GM23338 (cell line): ENCODE results near the gene FOXP2. TPM values are rescaled to one million over a fixed set of nuclear protein-coding genes. Genes with fewer than 3 reads are reported as not detected.

Experiments
- ATAC-seq: fragments of 200-7000 bp; cut with Tn5 transposase; 3 replicates; pipeline ENCODE4 v1.9.1; 2020
- DNase-seq: peaks from one replicate; pipeline ENCODE4 v3.0.0-alpha.2; 2015; ENCODE audit warnings: low spot score
- H2AFZ ChIP-seq: fragments of 200-600 bp; sonication (generic); 2 replicates; pipeline ENCODE4 v1.8.0; 2016; ENCODE audit warnings: antibody characterized with exemption, mild to moderate bottlenecking, moderate library complexity
- H3F3A ChIP-seq: fragments of 200-600 bp; sonication (generic); replicated peaks from 2 replicates; pipeline ENCODE4 v1.8.0; 2017; ENCODE audit warnings: antibody characterized with exemption, mixed run types, low read depth
- H3K27ac ChIP-seq: fragments of 200-600 bp; sonication (generic); 2 replicates; pipeline ENCODE4 v1.6.1; 2016; ENCODE audit warnings: low read depth
- H3K27me3 ChIP-seq: fragments of 200-600 bp; sonication (generic); 2 replicates; pipeline ENCODE4 v1.8.0; 2016; ENCODE audit warnings: mild to moderate bottlenecking, mixed run types, moderate library complexity; ENCODE audit not compliant: insufficient read depth
- H3K36me3 ChIP-seq: fragments of 200-600 bp; sonication (generic); 2 replicates; pipeline ENCODE4 v1.8.0; 2016; ENCODE audit warnings: mild to moderate bottlenecking; ENCODE audit not compliant: insufficient read depth
- H3K4me1 ChIP-seq: fragments of 200-600 bp; sonication (generic); 2 replicates; pipeline ENCODE4 v1.8.0; 2016; ENCODE audit warnings: mild to moderate bottlenecking, moderate library complexity; ENCODE audit not compliant: insufficient read depth
- H3K4me2 ChIP-seq: fragments of 200-600 bp; sonication (generic); 2 replicates; pipeline ENCODE4 v1.7.1; 2017; ENCODE audit warnings: mixed run types
- H3K4me3 ChIP-seq: fragments of 200-600 bp; sonication (generic); 2 replicates; pipeline ENCODE4 v1.6.1; 2016; ENCODE audit warnings: mixed run types
- H3K79me2 ChIP-seq: fragments of 200-600 bp; sonication (generic); replicated peaks from 2 replicates; pipeline ENCODE4 v1.8.0; 2017; ENCODE audit warnings: mild to moderate bottlenecking; ENCODE audit not compliant: insufficient read depth
- H3K9me2 ChIP-seq: fragments of 200-600 bp; sonication (generic); 2 replicates; pipeline ENCODE4 v1.8.0; 2017; ENCODE audit not compliant: insufficient read depth
- H4K20me1 ChIP-seq: fragments of 200-600 bp; sonication (generic); replicated peaks from 2 replicates; pipeline ENCODE4 v1.8.0; 2017; ENCODE audit warnings: mild to moderate bottlenecking; ENCODE audit not compliant: insufficient read depth
- H3K27ac Mint-ChIP-seq: 2 replicates; pipeline ENCODE4 v1.8.0; 2020; ENCODE audit warnings: inconsistent platforms, mild to moderate bottlenecking, moderate library complexity, mixed read lengths
- H3K27me3 Mint-ChIP-seq: 3 replicates; pipeline ENCODE4 v1.8.0; 2022; ENCODE audit warnings: low read depth, mild to moderate bottlenecking, moderate library complexity, mixed read lengths, inconsistent platforms; ENCODE audit not compliant: insufficient read depth, poor library complexity
- H3K36me3 Mint-ChIP-seq: 3 replicates; pipeline ENCODE4 v1.8.0; 2021; ENCODE audit warnings: low read depth, mild to moderate bottlenecking, inconsistent platforms, moderate library complexity, mixed read lengths
- H3K4me1 Mint-ChIP-seq: 3 replicates; pipeline ENCODE4 v1.8.0; 2020; ENCODE audit warnings: mild to moderate bottlenecking, inconsistent platforms, mixed read lengths
- H3K4me3 Mint-ChIP-seq: 3 replicates; pipeline ENCODE4 v1.8.0; 2021; ENCODE audit warnings: moderate library complexity, mild to moderate bottlenecking, inconsistent platforms, mixed read lengths
- H3K9me3 Mint-ChIP-seq: 3 replicates; pipeline ENCODE4 v1.8.0; 2020; ENCODE audit warnings: moderate library complexity, mild to moderate bottlenecking, inconsistent platforms, mixed read lengths
- CREB1 ChIP-seq: fragments of 250-450 bp; sonication (Bioruptor Pico); IDR thresholded peaks from 2 replicates; pipeline ENCODE4 v1.5.0; 2020; ENCODE audit warnings: low read depth, mild to moderate bottlenecking, moderate library complexity
- ETS1 ChIP-seq: IDR thresholded peaks from 2 replicates; pipeline ENCODE4 v1.6.1; 2016; ENCODE audit warnings: antibody characterized with exemption
- EZH2phosphoT487 ChIP-seq: fragments of 200-600 bp; sonication (generic); IDR thresholded peaks from one replicate; pipeline ENCODE4 v1.8.1; 2018; ENCODE audit warnings: antibody characterized with exemption; ENCODE audit not compliant: unreplicated experiment
- NANOG ChIP-seq: IDR thresholded peaks from 2 replicates; pipeline ENCODE4 v1.6.1; 2016; ENCODE audit warnings: antibody characterized with exemption, borderline replicate concordance
- STAT1 ChIP-seq: IDR thresholded peaks from one replicate; pipeline ENCODE4 v1.6.1; 2016; ENCODE audit warnings: antibody characterized with exemption; ENCODE audit not compliant: unreplicated experiment
- ZNF331 ChIP-seq: fragments of 250-450 bp; sonication (Bioruptor Pico); IDR thresholded peaks from 2 replicates; pipeline ENCODE4 v1.5.0; 2020; ENCODE audit warnings: low read depth, mild to moderate bottlenecking, moderate library complexity
- ZNF462 ChIP-seq: fragments of 250-450 bp; sonication (Bioruptor Pico); IDR thresholded peaks from 2 replicates; pipeline ENCODE4 v1.5.0; 2020; ENCODE audit warnings: mild to moderate bottlenecking, moderate library complexity
- polyA plus RNA-seq: library from polyadenylated mRNA; unstranded; fragments of >200 nt; fragmentation: Nextera tagmentation; extraction: Ambion mirVana; gene quantifications from 2 replicates; pipeline ENCODE4 v1.2.1, GENCODE V29; 2016
- total RNA-seq: library from RNA; depleted of rRNA; stranded (reverse); fragments of >200 nt; shearing (Covaris generic); gene quantifications from 2 replicates; pipeline ENCODE4 v1.2.3, GENCODE V29; 2014

FOXP2 gene
- total and polyA plus RNA-seq, 2 experiments from 2014 or later = 0.03 to 0.24 TPM

DNA sequence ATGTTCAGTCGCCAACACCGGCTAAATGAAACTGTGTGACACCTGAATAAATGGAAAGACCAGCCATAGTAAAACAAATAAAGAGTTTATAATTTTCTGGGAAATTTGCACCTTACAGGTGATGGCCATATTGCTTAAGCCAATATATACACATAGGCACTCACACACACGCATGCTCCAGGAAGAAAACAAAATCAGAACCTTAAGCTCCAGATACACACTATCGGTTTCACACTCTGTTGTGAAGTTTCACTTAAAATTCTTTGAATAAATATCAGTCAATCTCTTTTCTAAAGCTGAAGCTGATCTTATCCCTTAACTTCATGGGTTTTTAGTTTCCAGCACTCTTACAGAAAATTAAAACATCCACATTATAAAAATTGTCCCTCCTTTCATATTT is 280.6 kb downstream of the FOXP2 start:
- TF ChIP-seq CREB1 (no peak), ZNF331 (CRISPR knock-in tag) (no peak), ZNF462 (CRISPR knock-in tag) (no peak), STAT1 (no peak), ETS1 (no peak), EZH2phosphoT487 (no peak), NANOG (no peak)
- no peak overlapping the region for H3K27ac ChIP-seq
- no peaks in the 10 kb centered on the region for H4K20me1 ChIP-seq
- DNase-seq (no peak), ATAC-seq (no peak)
- no peak overlapping the region for H3K4me3 ChIP-seq
- H3K27me3 Mint-ChIP-seq = no peaks in the 10 kb centered on the region
- no peaks in the 10 kb centered on the region for H3K36me3 ChIP-seq
- H3K4me2 ChIP-seq = no peak overlapping the region
- H3K27me3 ChIP-seq = no peaks in the 10 kb centered on the region
- no peaks in the 10 kb centered on the region for H3K9me3 Mint-ChIP-seq
- H3K4me3 Mint-ChIP-seq = no peak overlapping the region
- H3K27ac Mint-ChIP-seq = no peak overlapping the region
- no peaks in the 10 kb centered on the region for H3K36me3 Mint-ChIP-seq
- peaks cover 13% of the 10 kb centered on the region for H3K4me1 Mint-ChIP-seq
- no peaks in the 10 kb centered on the region for H3K79me2 ChIP-seq
- no peak overlapping the region for H2AFZ ChIP-seq
- peaks cover 13% of the 10 kb centered on the region; the same call in 1 of the 2 replicates for H3K9me2 ChIP-seq
- H3F3A ChIP-seq = no peaks in the 10 kb centered on the region
- peaks cover 11% of the 10 kb centered on the region for H3K4me1 ChIP-seq
